Uterus (tissue), 4 donors: ENCODE results near the gene DHX29. TPM values are rescaled to one million over a fixed set of nuclear protein-coding genes. Genes with fewer than 3 reads are reported as not detected.

Source experiments
- DNase-seq, 2 donors: peaks; one replicate each; pipeline ENCODE4 v3.0.0-alpha.2; 2019 to 2020
- H3K27ac ChIP-seq, 2 donors: fragments of 200-600 bp; sonication (generic); 1 replicate in 1 of 2; 2 replicates in 1 of 2; pipeline ENCODE4 v1.5.1; 2016 to 2018
- H3K27me3 ChIP-seq, 2 donors: fragments of 200-600 bp; sonication (generic); one replicate each; pipeline ENCODE4 v1.5.1; 2018 to 2019; ENCODE audit warnings: control low read depth in 1 of 2
- H3K36me3 ChIP-seq, 2 donors: fragments of 200-600 bp; sonication (generic); one replicate each; pipeline ENCODE4 v1.5.1; 2019; ENCODE audit warnings: control low read depth in 1 of 2
- H3K4me1 ChIP-seq, 2 donors: fragments of 200-600 bp; sonication (generic); one replicate each; pipeline ENCODE4 v1.5.1; 2018 to 2019; ENCODE audit warnings: control low read depth in 1 of 2
- H3K4me3 ChIP-seq, 2 donors: fragments of 200-600 bp; sonication (generic); 1 replicate in 1 of 2; 2 replicates in 1 of 2; pipeline ENCODE4 v1.5.1; 2018 to 2019; ENCODE audit warnings: mild to moderate bottlenecking in 1 of 2
- H3K9me3 ChIP-seq, 2 donors: fragments of 200-600 bp; sonication (generic); one replicate each; pipeline ENCODE4 v1.5.1; 2019; ENCODE audit warnings: control low read depth in 1 of 2
- CTCF ChIP-seq, 4 experiments: fragments of 200-600 bp in 2 of 4; fragments of 450-650 bp in 2 of 4; sonication (generic) in 2 of 4; IDR thresholded peaks; one replicate each; pipeline ENCODE4 v1.5.1; 2016 to 2019; ENCODE audit warnings: antibody characterized with exemption in 4 of 4, mild to moderate bottlenecking in 2 of 4, moderate library complexity in 1 of 4
- POLR2A ChIP-seq, 2 donors: fragments of 450-650 bp; IDR thresholded peaks; one replicate each; pipeline ENCODE4 v1.6.1; 2016; ENCODE audit warnings: antibody characterized with exemption in 2 of 2, mild to moderate bottlenecking in 1 of 2, moderate library complexity in 1 of 2
- intact Hi-C: fragments of 100-400 bp; cut with DNase I; formaldehyde crosslinking; loops from one replicate; pipeline ENCODE4 v1.15.1; 2023; ENCODE audit warnings: low total_unique reads
- total RNA-seq, 4 donors: library from RNA; depleted of rRNA in 3 of 4; stranded (reverse); fragments of >200 nt in 3 of 4; gene quantifications; one replicate each; pipeline versions ENCODE4 v1.1.0 to v1.2.4, GENCODE V29; 2014 to 2023
- donor health status: DM: yes; HTN: yes; CAD: no.

DHX29 gene
- total RNA-seq, 4 donors from 2014 or later: 22.0 to 44.4 (median 27.0) TPM

DNA sequence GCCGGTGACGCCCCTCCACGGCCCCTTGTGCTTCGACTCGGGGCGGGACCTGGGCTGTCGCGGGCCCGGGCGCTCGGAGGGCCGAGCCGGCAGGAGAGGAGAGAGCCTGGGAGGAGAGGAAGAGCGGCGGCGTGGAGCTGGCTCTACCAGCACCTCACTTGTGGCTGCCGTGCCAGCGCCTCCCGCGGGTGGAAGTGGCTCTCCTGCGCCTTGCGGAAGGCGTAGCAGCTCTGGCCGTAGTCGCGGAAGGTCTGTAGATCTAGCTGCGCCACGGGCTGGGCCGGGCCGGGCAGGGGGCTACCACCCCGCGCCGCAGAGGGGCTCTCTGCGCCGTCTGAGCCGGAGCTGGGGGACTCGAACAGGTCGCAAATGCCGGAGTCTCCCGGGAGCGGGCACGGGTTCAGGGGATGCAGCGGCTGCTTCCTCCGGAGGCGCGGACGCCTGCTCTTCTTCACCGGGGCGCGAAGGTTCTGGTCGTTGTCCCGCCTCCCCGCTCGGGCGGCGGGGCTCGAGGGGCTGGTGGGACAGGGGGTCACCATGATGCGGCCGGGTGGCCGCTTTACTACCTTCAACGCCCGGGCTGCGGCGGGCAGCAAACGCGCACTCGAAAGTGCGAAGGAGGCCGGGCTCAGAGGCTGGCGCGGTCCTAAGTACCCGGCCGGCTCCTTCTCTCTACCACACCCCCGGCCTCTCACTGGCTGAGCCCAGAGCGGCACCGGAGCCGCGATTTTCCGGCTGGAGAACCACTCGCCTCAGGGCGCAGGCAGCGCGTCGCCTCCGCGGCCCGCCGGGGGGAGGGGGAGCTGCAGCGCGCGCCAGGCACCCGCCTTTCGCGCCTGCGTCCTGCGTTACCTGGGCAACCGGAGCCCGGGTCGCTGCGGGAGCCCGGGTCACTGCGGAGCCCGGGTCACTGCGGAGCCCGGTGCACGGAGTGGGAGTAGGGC, 74.2 kb downstream of the DHX29 start, which contains the start of gene CCNO:
CCNO (minus strand) TSS at position 624 of the 944 bp plus-strand sequence; CDS start at position 539, 85 bp downstream.
- peak; percentile 37 to 56 for DNase-seq
- Histone ChIP-seq H3K9me3 (no peaks in the 10 kb centered on the region), H3K27ac (no peak within 1 kb of the TSS), H3K36me3 (no peaks in the 10 kb centered on the region), H3K27me3 (peaks cover 4 to 53% of the 10 kb centered on the region in 2 donors), H3K4me3 (peak within 1 kb of the TSS; percentile 12 to 55), H3K4me1 (peaks cover 0 to 30% of the 10 kb centered on the region in 2 donors)
- intact Hi-C loops: no loop called here
- TF ChIP-seq POLR2A (IDR thresholded peaks at IDR 0.05) (no peak), CTCF (IDR thresholded peaks at IDR 0.05) (no peak)

DNA sequence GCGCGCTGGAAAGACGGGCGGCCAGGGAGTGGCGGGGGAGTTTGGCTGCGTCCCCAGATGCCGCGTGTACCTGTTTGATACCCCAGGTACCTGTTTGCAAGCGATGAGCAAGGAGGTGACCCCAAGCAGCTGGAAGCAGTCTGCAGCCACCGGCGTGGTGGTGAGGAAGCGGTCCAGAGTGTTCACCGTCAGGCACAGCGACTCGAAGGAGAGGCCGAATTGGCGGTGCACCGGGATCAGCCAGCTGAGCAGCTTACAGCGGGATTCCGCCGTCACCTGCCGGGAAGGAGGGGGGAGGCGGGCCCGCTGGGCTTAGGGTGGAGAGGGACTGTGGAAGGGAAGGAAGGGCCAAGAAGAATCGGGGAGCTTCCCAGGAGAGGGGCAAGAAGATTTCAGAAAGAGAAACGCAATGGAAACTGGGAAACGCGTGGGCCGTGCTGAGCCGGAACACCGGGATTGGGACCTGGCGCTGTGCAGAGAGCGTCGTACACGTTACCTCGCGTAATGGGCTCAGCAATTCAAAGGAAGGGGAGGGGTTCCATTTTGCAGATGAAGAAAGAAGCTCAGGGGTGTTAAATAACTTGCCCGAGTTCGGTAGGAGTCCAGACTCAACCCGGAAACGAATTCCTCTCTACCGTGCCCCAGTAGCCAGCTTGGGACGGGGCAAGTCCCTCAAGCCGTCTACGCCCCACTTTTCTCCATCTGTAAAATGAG, 75.1 kb downstream of the DHX29 start:
- no peak for TF ChIP-seq CTCF (IDR thresholded peaks at IDR 0.05)
- no peak for TF ChIP-seq POLR2A (IDR thresholded peaks at IDR 0.05)
- Histone ChIP-seq H3K4me1 (peaks cover 0 to 34% of the 10 kb centered on the region in 2 donors), H3K27me3 (peaks cover 12 to 61% of the 10 kb centered on the region in 2 donors), H3K36me3 (no peaks in the 10 kb centered on the region), H3K27ac (no peak overlapping the region), H3K9me3 (no peaks in the 10 kb centered on the region), H3K4me3 (peak overlapping the region; percentile 12 to 55)
- DNase-seq: no peak
- intact Hi-C loops: no loop called here

DNA sequence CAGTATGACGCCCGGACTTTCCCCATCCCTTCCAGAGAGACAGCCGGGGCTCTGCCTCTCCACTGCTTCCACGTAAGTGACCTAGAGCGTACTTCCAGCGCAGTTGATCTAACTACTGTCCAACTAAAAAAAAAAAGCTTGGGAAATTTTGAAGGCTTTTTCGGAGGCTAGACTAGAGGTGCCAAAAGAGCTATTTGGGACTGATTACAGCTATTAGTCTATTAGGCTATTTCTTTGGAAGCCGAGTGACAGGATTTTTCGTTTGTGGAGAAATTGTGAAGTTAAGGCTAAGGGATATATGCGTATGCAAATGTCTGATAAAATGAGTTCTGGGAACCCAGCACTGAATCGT, 75.6 kb downstream of the DHX29 start:
- peak overlapping the region in 1 of 2 donors; percentile 55 for H3K4me3 ChIP-seq
- DNase-seq: no peak
- H3K9me3 ChIP-seq: no peaks in the 10 kb centered on the region
- H3K27ac ChIP-seq: no peak overlapping the region
- peaks cover 0 to 40% of the 10 kb centered on the region in 2 donors for H3K4me1 ChIP-seq
- intact Hi-C loops: no loop called here
- TF ChIP-seq CTCF (IDR thresholded peaks at IDR 0.05) (no peak), POLR2A (IDR thresholded peaks at IDR 0.05) (no peak)
- H3K36me3 ChIP-seq: no peaks in the 10 kb centered on the region
- H3K27me3 ChIP-seq: peaks cover 18 to 64% of the 10 kb centered on the region in 2 donors

DNA sequence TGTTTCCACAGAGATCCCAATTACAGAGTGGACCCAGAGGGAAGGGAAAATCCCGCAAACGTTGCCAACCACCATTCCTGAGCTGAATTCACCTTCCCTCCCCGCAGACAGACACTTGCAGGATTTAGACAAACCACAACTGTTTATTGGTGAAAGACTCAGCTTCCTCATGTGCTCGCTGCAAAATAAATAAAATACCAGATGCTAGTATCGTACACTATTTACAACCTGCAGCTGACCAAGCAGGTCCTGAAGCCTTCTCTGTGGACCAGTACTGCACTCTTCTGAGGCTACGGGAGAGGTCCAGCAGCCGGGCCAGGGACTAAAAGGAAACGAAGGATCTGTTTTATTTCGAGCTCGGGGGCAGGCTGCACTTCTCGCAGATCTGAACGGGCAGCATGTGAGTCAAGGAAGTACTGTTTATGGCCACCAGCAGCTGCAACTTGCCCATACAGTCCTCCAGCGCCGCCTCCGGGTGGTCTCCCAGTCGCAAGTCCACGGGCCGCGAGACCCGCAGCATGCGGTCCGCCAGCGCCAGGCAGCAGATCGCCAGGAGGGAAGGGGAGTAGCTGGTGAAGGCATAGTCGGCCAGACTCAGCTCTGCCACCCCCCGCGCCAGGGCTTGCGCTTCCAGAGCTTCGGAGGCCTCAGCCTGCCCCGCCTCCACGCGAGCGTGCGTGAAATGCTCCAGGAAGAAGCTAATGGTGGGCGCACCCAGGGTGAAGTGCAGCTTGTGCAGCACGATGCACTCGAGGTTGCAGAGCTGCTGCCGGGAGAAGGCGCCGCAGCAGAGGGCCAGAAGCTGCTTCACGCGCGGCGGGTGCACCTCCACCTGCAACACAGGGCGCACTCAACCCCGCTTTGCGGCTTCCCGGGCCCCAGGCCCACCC, 76.2 kb downstream of the DHX29 start:
- DNase-seq: no peak
- intact Hi-C loops: no loop called here
- no peak overlapping the region for H3K27ac ChIP-seq
- H3K4me1 ChIP-seq: peaks cover 0 to 46% of the 10 kb centered on the region in 2 donors
- TF ChIP-seq CTCF (IDR thresholded peaks at IDR 0.05) (no peak), POLR2A (IDR thresholded peaks at IDR 0.05) (no peak)
- H3K36me3 ChIP-seq: no peaks in the 10 kb centered on the region
- peak overlapping the region in 1 of 2 donors; percentile 55 for H3K4me3 ChIP-seq
- no peaks in the 10 kb centered on the region for H3K9me3 ChIP-seq
- peaks cover 23 to 70% of the 10 kb centered on the region in 2 donors for H3K27me3 ChIP-seq
